GM10248 (cell line): ENCODE data around the gene LYPD4.

Experiments used
- CTCF ChIA-PET: fragments of 300-600 bp; sonication (Branson Sonifier 250); formaldehyde crosslinking; extraction: SDS; loops from one replicate; lab custom pipeline; 2021; ENCODE audit warnings: antibody characterized with exemption; lab: Yijun Ruan, JAX
- POLR2A ChIA-PET: fragments of 350-650 bp; sonication (Branson Sonifier 250); formaldehyde crosslinking; extraction: SDS; loops from one replicate; lab custom pipeline; 2020; ENCODE audit warnings: antibody characterized with exemption; lab: Yijun Ruan, JAX
- DNase-seq: peaks from one replicate; pipeline ENCODE4 v3.0.0; 2012; ENCODE audit errors: extremely low spot score
- TF ChIP-seq, protein P1 (sequence below): IDR thresholded peaks from 2 replicates; pipeline ENCODE4 v1.5.1; 2012; ENCODE audit warnings: mild to moderate bottlenecking, low read depth; ENCODE audit errors: extremely low read depth, missing control alignments, control extremely low read depth

The LYPD4 gene

DNA sequence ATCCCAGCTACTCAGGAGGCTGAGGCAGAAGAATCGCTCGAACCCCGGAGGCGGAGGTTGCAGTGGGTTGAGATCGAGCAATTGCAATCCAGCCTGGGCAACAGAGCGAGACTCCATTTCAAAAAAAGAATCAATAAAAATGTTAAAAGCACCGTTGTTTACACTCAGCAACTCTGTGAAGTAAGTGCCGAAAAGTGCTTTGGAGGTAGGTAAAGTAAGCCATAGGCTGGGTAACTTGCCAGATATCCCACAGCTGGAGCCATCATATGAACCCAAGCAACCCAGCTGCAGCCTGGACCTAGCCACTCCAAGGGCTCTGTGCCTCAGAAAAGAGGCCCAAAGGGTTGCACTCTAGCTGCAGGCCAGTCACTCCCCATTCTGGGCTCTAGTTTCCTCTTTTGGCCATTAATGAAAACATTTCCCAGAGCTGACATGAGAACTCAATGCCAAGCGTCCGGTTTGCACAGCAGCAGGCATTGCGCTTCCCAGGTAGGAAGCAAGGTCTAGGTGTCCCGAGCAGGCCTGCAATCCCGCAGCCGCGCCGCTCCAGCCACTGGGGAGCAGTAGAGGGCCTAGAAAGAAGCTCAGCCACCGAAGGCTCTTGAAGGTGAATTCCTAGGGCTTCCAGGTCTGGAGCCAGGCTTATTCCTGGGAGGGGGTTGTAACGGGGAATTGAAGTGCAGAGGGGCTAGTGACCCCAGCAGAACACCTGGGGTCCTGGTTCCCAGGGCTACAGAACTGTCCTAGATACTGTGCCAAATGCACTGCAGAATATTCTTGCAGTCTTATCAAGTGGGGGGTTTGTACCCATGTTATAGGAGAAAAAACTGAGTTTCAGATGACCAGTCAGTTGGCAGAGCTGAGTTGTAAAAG lies 28.5 kb upstream of the LYPD4 start:
- TF ChIP-seq, protein P1, sequence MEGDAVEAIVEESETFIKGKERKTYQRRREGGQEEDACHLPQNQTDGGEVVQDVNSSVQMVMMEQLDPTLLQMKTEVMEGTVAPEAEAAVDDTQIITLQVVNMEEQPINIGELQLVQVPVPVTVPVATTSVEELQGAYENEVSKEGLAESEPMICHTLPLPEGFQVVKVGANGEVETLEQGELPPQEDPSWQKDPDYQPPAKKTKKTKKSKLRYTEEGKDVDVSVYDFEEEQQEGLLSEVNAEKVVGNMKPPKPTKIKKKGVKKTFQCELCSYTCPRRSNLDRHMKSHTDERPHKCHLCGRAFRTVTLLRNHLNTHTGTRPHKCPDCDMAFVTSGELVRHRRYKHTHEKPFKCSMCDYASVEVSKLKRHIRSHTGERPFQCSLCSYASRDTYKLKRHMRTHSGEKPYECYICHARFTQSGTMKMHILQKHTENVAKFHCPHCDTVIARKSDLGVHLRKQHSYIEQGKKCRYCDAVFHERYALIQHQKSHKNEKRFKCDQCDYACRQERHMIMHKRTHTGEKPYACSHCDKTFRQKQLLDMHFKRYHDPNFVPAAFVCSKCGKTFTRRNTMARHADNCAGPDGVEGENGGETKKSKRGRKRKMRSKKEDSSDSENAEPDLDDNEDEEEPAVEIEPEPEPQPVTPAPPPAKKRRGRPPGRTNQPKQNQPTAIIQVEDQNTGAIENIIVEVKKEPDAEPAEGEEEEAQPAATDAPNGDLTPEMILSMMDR, result peak; percentile 96
- ChIA-PET POLR2A (interaction anchor here (0.8 to 4.2 kb wide), 6 partner anchors 10 to 85 kb away, joined by 4 to 31 read pairs (median 8); partner anchors contain the start of genes RABAC1 and RPS19), CTCF (interaction anchor here (1.2 to 5.0 kb wide), 17 partner anchors 9 to 369 kb away, joined by 3 to 60 read pairs (median 9); partner anchors contain the start of genes ARHGEF1, GSK3A, RABAC1 and RPS19)
- no peak for DNase-seq

DNA sequence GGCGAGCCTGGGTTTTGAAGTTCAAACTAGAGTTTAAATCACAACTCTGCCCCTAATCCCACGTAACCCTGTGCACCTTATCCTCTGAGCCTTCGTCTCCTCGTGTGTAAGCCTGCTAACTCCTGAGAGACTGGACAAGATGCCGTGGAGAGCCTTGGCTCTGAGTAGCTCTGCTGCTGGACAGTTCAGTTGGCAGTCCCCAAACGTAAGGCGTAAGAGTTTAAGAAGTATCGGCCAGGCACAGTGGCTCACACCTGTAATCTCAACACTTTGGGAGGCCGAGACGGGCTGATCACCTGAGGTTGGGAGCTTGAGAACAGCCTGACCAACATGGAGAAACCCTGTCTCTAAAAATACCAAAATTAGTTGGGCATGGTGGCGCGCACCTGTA lies 27.9 kb upstream of the LYPD4 start:
- TF ChIP-seq, protein P1, result no peak
- ChIA-PET POLR2A (interaction anchor here (1.4 to 4.2 kb wide), 4 partner anchors 9 to 86 kb away, joined by 6 to 31 read pairs (median 12); partner anchors contain the start of genes RABAC1 and RPS19), CTCF (interaction anchor here (1.2 to 5.0 kb wide), 15 partner anchors 8 to 370 kb away, joined by 3 to 60 read pairs (median 10); partner anchors contain the start of genes ARHGEF1, GSK3A, RABAC1 and RPS19)
- no peak for DNase-seq

- CTCF ChIA-PET, result interaction anchor here (1.3 to 5.0 kb wide), 14 partner anchors 8 to 163 kb away, joined by 3 to 60 read pairs (median 20); partner anchors contain the start of genes ARHGEF1, RABAC1 and RPS19
- POLR2A ChIA-PET, result interaction anchor here (1.8 to 4.2 kb wide), 3 partner anchors 9 to 86 kb away, joined by 10 to 31 read pairs (median 13); partner anchors contain the start of genes RABAC1 and RPS19
- TF ChIP-seq, protein P1, result no peak
- DNase-seq, result peak; percentile 78
These were observed 27.3 kb upstream of the LYPD4 start for GRCh38 chr19:41871573-41872383.

GRCh38 chr19:41870401-41870873 lies 26.0 kb upstream of the LYPD4 start:
- CTCF ChIA-PET, result interaction anchor here (1.0 to 5.0 kb wide), 9 partner anchors 10 to 88 kb away, joined by 4 to 52 read pairs (median 12); partner anchors contain the start of genes RABAC1 and RPS19
- POLR2A ChIA-PET, result interaction anchor here (0.7 to 4.2 kb wide), 7 partner anchors 10 to 90 kb away, joined by 3 to 31 read pairs (median 5); partner anchors contain the start of gene RPS19
- TF ChIP-seq, protein P1, result no peak
- no peak for DNase-seq

GRCh38 chr19:41869374-41869955 lies 25.0 kb upstream of the LYPD4 start:
- CTCF ChIA-PET, result interaction anchor here (1.0 to 7.3 kb wide), 5 partner anchors 9 to 82 kb away, joined by 3 to 52 read pairs (median 7); partner anchors contain the start of gene RPS19
- TF ChIP-seq, protein P1, result no peak
- no peak for DNase-seq
- POLR2A ChIA-PET, result interaction anchor here (0.7 to 1.7 kb wide), 5 partner anchors 10 to 386 kb away, joined by 3 to 7 read pairs (median 4); partner anchors contain the start of gene RPS19
